Spleen (tissue), 11 donors: ENCODE results near the gene FOXP1. TPM values are rescaled to one million over a fixed set of nuclear protein-coding genes. Genes with fewer than 3 reads are reported as not detected.

ENCODE experiments used
- DNase-seq: peaks from one replicate; pipeline ENCODE4 v3.0.0-alpha.2; 2020
- H3K27ac ChIP-seq, 8 donors: fragments of 200-600 bp; sonication (generic) in 7 of 8; 1 replicate in 4 of 8; 2 replicates in 4 of 8; pipeline versions ENCODE4 v1.5.0 to v1.8.0; 2016 to 2021; ENCODE audit warnings: inconsistent platforms in 4 of 8, mild to moderate bottlenecking in 4 of 8, moderate library complexity in 1 of 8
- H3K27me3 ChIP-seq, 7 donors: fragments of 200-600 bp; sonication (generic) in 6 of 7; replicated peaks in 1 of 7; 1 replicate in 4 of 7; 2 replicates in 3 of 7; pipeline versions ENCODE4 v1.5.0 to v1.8.0; 2016 to 2021; ENCODE audit warnings: inconsistent platforms in 3 of 7, mild to moderate bottlenecking in 1 of 7
- H3K36me3 ChIP-seq, 6 donors: fragments of 200-600 bp; sonication (generic) in 5 of 6; 1 replicate in 4 of 6; 2 replicates in 2 of 6; pipeline versions ENCODE4 v1.5.0 to v1.8.0; 2016 to 2021; ENCODE audit warnings: inconsistent platforms in 2 of 6
- H3K4me1 ChIP-seq, 6 donors: fragments of 200-600 bp; sonication (generic) in 5 of 6; 1 replicate in 3 of 6; 2 replicates in 3 of 6; pipeline versions ENCODE4 v1.5.0 to v1.8.0; 2016 to 2021; ENCODE audit warnings: inconsistent platforms in 3 of 6
- H3K4me3 ChIP-seq, 8 donors: fragments of 200-600 bp; sonication (generic) in 7 of 8; 1 replicate in 4 of 8; 2 replicates in 4 of 8; pipeline versions ENCODE4 v1.5.0 to v1.8.0; 2016 to 2021; ENCODE audit warnings: inconsistent platforms in 4 of 8, mild to moderate bottlenecking in 4 of 8, moderate library complexity in 2 of 8
- H3K9me3 ChIP-seq, 8 donors: fragments of 200-600 bp; sonication (generic) in 7 of 8; 1 replicate in 4 of 8; 2 replicates in 4 of 8; pipeline versions ENCODE4 v1.5.0 to v1.8.0; 2016 to 2021; ENCODE audit warnings: inconsistent platforms in 4 of 8
- CTCF ChIP-seq, 11 experiments: fragments of 200-600 bp in 7 of 11; fragments of 450-650 bp in 4 of 11; sonication (generic) in 4 of 11; IDR thresholded peaks in 8 of 11; conservative IDR thresholded peaks in 3 of 11; 1 replicate in 7 of 11; 2 replicates in 4 of 11; pipeline versions ENCODE4 v1.4.0 to v1.8.0; 2016 to 2021; ENCODE audit warnings: antibody characterized with exemption in 11 of 11, inconsistent platforms in 4 of 11, mild to moderate bottlenecking in 1 of 11
- POLR2A ChIP-seq, 3 donors: fragments of 450-650 bp; IDR thresholded peaks; one replicate each; pipeline ENCODE4 v1.5.1; 2017; ENCODE audit warnings: antibody characterized with exemption in 3 of 3, mild to moderate bottlenecking in 1 of 3
- POLR2AphosphoS5 ChIP-seq, 3 donors: sonication (generic); formaldehyde crosslinking; IDR thresholded peaks; one replicate each; pipeline ENCODE4 v1.5.1; 2017; ENCODE audit warnings: antibody characterized with exemption in 3 of 3
- WGBS, 5 donors: extraction: QIAGEN DNeasy Blood & Tissue Kit in 3 of 5; methylation state at CpG; one replicate each; pipeline versions ENCODE4 v1.1.5 to v1.1.7; 2013 to 2018; 5-methylcytosine and 5-hydroxymethylcytosine counted together
- intact Hi-C: fragments of 100-400 bp; cut with DNase I; formaldehyde crosslinking; loops from one replicate; pipeline ENCODE4 v1.15.0; 2023; ENCODE audit warnings: low total_unique reads
- polyA plus RNA-seq, 3 donors: library from polyadenylated mRNA; stranded (reverse); fragments of 200-250 nt; gene quantifications; one replicate each; pipeline ENCODE4 v1.2.1, GENCODE V29; 2013
- total RNA-seq, 7 donors: library from RNA; depleted of rRNA in 3 of 7; stranded (reverse); fragments of >200 nt in 3 of 7; fragmentation: NEBNext Ultra II Directional in 4 of 7; extraction: Animal tissue kit (Norgen Biotek cat#: 25700) in 4 of 7; gene quantifications; one replicate each; pipeline versions ENCODE4 v1.1.0 to v1.2.1, GENCODE V29; 2016 to 2021
- donor health status: healthy with polysubstance abuse.
- donor health status: DM: no; HTN: no; CAD: no; lungs with moderate emphysema.
- donor health status: DM: no; HTN: no; CAD: no.
- donor health status: Bipolar disorder and iron deficiency.
- donor health status: healthy.
- donor health status: DM: no; HTN: no; CAD: no.
- donor health status: DM: yes; HTN: yes; CAD: no.

Gene FOXP1
- total and polyA plus RNA-seq, 10 donors: 11.1 to 202 (median 153) TPM

DNA sequence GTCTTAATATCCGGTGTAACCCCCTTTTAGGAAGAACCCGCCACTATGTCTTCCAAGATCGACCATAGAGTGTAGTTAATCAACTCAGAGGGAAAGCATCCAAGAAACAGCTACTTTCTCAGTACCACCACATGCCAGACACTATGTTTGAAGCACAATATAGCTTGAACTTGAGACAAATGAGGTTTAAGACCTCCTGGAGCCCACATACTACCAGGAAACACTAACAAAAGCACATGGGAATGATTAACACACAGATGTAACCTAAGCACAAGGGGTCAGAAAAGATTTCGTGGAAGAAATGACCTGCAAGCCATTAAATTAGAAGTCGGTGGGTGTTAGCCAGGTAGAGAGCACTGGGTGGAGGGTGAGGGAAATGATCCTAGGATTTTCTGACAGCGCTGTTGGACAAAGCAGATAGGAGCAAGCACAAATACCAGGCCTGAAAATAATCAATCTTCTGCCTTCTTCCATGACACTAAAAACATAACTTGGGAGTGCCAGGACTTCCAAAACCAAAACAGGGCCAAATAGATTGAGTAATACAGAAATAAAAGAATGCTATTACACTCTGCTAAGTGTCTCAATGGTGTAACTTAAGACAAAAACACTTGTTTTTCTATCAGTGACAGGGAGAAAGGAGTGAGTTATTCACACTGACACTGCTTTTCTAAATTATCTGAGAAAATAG is 213.7 kb downstream of the FOXP1 start:
- intact Hi-C loops: no loop called here
- 79 to 94% (median 91%) methylated on average over 6 of the region's 6 CpGs for WGBS, 5 donors
- H3K27me3 ChIP-seq: no peaks in the 10 kb centered on the region
- H3K27ac ChIP-seq: no peak overlapping the region
- H3K4me3 ChIP-seq: no peak overlapping the region
- H3K36me3 ChIP-seq: no peaks in the 10 kb centered on the region
- H3K4me1 ChIP-seq: peaks cover 0 to 82% (median 3%) of the 10 kb centered on the region in 6 donors
- no peaks in the 10 kb centered on the region for H3K9me3 ChIP-seq
- TF ChIP-seq POLR2A (IDR thresholded peaks at IDR 0.05): no peak
- TF ChIP-seq CTCF (IDR thresholded peaks at IDR 0.05 in 8 of 11, conservative IDR thresholded peaks at IDR 0.05 in 3 of 11): no peak
- no peak for TF ChIP-seq POLR2AphosphoS5 (IDR thresholded peaks at IDR 0.05)
- no peak for DNase-seq

GRCh38 chr3:71366988-71367604 is 216.4 kb downstream of the FOXP1 start:
- DNase-seq: no peak
- H3K4me3 ChIP-seq: no peak overlapping the region
- TF ChIP-seq CTCF (IDR thresholded peaks at IDR 0.05 in 8 of 11, conservative IDR thresholded peaks at IDR 0.05 in 3 of 11) (no peak), POLR2A (IDR thresholded peaks at IDR 0.05) (no peak), POLR2AphosphoS5 (IDR thresholded peaks at IDR 0.05) (no peak)
- no peaks in the 10 kb centered on the region for H3K27me3 ChIP-seq
- no peak overlapping the region for H3K27ac ChIP-seq
- no peaks in the 10 kb centered on the region for H3K36me3 ChIP-seq
- no peaks in the 10 kb centered on the region for H3K9me3 ChIP-seq
- H3K4me1 ChIP-seq: peaks cover 0 to 73% (median under 1%) of the 10 kb centered on the region in 6 donors
- 80 to 90% (median 89%) methylated on average over 8 of the region's 8 CpGs for WGBS, 5 donors
- intact Hi-C loops: no loop called here

GRCh38 chr3:71361334-71361890 is 222.1 kb downstream of the FOXP1 start:
- TF ChIP-seq POLR2AphosphoS5 (IDR thresholded peaks at IDR 0.05) (no peak), CTCF (IDR thresholded peaks at IDR 0.05 in 8 of 11, conservative IDR thresholded peaks at IDR 0.05 in 3 of 11) (no peak), POLR2A (IDR thresholded peaks at IDR 0.05) (no peak)
- no peaks in the 10 kb centered on the region for H3K9me3 ChIP-seq
- peaks cover 0 to 88% (median 26%) of the 10 kb centered on the region in 6 donors for H3K4me1 ChIP-seq
- peaks cover 0 to 19% (median 3%) of the 10 kb centered on the region in 6 donors for H3K36me3 ChIP-seq
- WGBS, 5 donors: 84 to 91% (median 88%) methylated on average over 12 of the region's 12 CpGs
- H3K4me3 ChIP-seq: no peak overlapping the region
- H3K27ac ChIP-seq: peak overlapping the region; percentile 3 to 83 (median 70)
- intact Hi-C loops: no loop called here
- no peaks in the 10 kb centered on the region for H3K27me3 ChIP-seq
- no peak for DNase-seq

- Histone ChIP-seq H3K4me3 (peak overlapping the region in 2 of 8 donors; percentile 16 to 53), H3K27ac (peak overlapping the region; percentile 22 to 83 (median 70)), H3K9me3 (no peaks in the 10 kb centered on the region), H3K27me3 (no peaks in the 10 kb centered on the region), H3K4me1 (peaks cover 0 to 88% (median 32%) of the 10 kb centered on the region in 6 donors), H3K36me3 (peaks cover 0 to 19% (median 3%) of the 10 kb centered on the region in 6 donors)
- DNase-seq: no peak
- TF ChIP-seq CTCF (IDR thresholded peaks at IDR 0.05 in 8 of 11, conservative IDR thresholded peaks at IDR 0.05 in 3 of 11) (no peak), POLR2AphosphoS5 (IDR thresholded peaks at IDR 0.05) (peak in 1 of 3 donors; percentile 31), POLR2A (IDR thresholded peaks at IDR 0.05) (peak in 1 of 3 donors; percentile 41)
- intact Hi-C loops: no loop called here
- 36 to 63% (median 56%) methylated on average over 2 of the region's 2 CpGs for WGBS, 5 donors
These were observed 222.8 kb downstream of the FOXP1 start for GRCh38 chr3:71360764-71361163.
